IMR-90 (cell line): ENCODE data around the gene CALHM1. TPM values are rescaled to one million over a fixed set of nuclear protein-coding genes. Genes with fewer than 3 reads are reported as not detected.
A peak's percentile ranks its signal among the peaks of the same experiment; 100 is the strongest.

Experiments used
- ATAC-seq: fragments of 200-7000 bp; cut with Tn5 transposase; 2 replicates; pipeline ENCODE4 v1.9.1; 2020; ENCODE audit warnings: low read depth, mild to moderate bottlenecking, moderate library complexity
- BruUV-seq: library from RNA; stranded (reverse); fragments of 400-500 nt; replicated peaks from 2 replicates; lab custom pipeline; 2021; lab: Mats Ljungman, UMichigan
- CTCF ChIA-PET: fragments of 300-600 bp; formaldehyde crosslinking; extraction: SDS; loops from one replicate; lab custom pipeline; 2021; ENCODE audit warnings: antibody characterized with exemption; lab: Yijun Ruan, JAX
- POLR2A ChIA-PET: fragments of 300-600 bp; sonication (Branson Sonifier 250); formaldehyde crosslinking; loops from one replicate; lab custom pipeline; 2022; ENCODE audit warnings: antibody characterized with exemption; ENCODE audit not compliant: unreplicated experiment; lab: Charles Lee
- DNase-seq: peaks from one replicate; pipeline ENCODE4 v3.0.0; 2013
- H2AFZ ChIP-seq: replicated peaks from 2 replicates; pipeline ENCODE3; 2013; ENCODE audit warnings: low read length, mild to moderate bottlenecking; ENCODE audit not compliant: poor library complexity
- H2AK5ac ChIP-seq: 2 replicates; pipeline ENCODE4 v1.6.1; 2013; ENCODE audit warnings: low read depth, low read length, inconsistent platforms
- H2AK9ac ChIP-seq: replicated peaks from 2 replicates; pipeline ENCODE3; 2013; ENCODE audit warnings: mild to moderate bottlenecking, low read depth, low read length, moderate library complexity; ENCODE audit not compliant: poor library complexity
- H2BK120ac ChIP-seq: 2 replicates; pipeline ENCODE4 v1.6.1; 2013; ENCODE audit warnings: low read depth, low read length, inconsistent platforms
- H2BK15ac ChIP-seq: 3 replicates; pipeline ENCODE4 v1.6.1; 2013; ENCODE audit warnings: low read depth, low read length, inconsistent platforms
- H2BK20ac ChIP-seq: 2 replicates; pipeline ENCODE4 v1.6.1; 2013; ENCODE audit warnings: low read depth, mild to moderate bottlenecking, inconsistent platforms, low read length, moderate library complexity
- H2BK5ac ChIP-seq: 2 replicates; pipeline ENCODE4 v1.6.1; 2013; ENCODE audit warnings: mild to moderate bottlenecking, low read depth, low read length, inconsistent platforms; ENCODE audit not compliant: poor library complexity, severe bottlenecking
- H3K14ac ChIP-seq: replicated peaks from 2 replicates; pipeline ENCODE4 v1.6.1; 2013; ENCODE audit warnings: low read depth, low read length, inconsistent platforms
- H3K18ac ChIP-seq: 2 replicates; pipeline ENCODE4 v1.6.1; 2013; ENCODE audit warnings: low read depth, low read length, control low read depth
- H3K23ac ChIP-seq: 2 replicates; pipeline ENCODE4 v1.6.1; 2013; ENCODE audit warnings: low read depth, low read length, inconsistent platforms
- H3K27ac ChIP-seq: 2 replicates; pipeline ENCODE4 v1.5.1; 2013; ENCODE audit warnings: mild to moderate bottlenecking, control low read depth, low read length; ENCODE audit not compliant: insufficient read depth
- H3K27me3 ChIP-seq: 2 replicates; pipeline ENCODE4 v1.6.1; 2013; ENCODE audit warnings: low read length; ENCODE audit not compliant: control insufficient read depth, insufficient read depth
- H3K36me3 ChIP-seq: 2 replicates; pipeline ENCODE4 v1.6.1; 2013; ENCODE audit warnings: low read length, mixed read lengths; ENCODE audit not compliant: control insufficient read depth, insufficient read depth
- H3K4ac ChIP-seq: 2 replicates; pipeline ENCODE4 v1.6.1; 2013; ENCODE audit warnings: low read depth, low read length, inconsistent platforms
- H3K4me1 ChIP-seq: 2 replicates; pipeline ENCODE4 v1.6.1; 2013; ENCODE audit warnings: low read length, mixed read lengths; ENCODE audit not compliant: control insufficient read depth, insufficient read depth
- H3K4me2 ChIP-seq: 2 replicates; pipeline ENCODE4 v1.6.1; 2013; ENCODE audit warnings: low read depth, mild to moderate bottlenecking, control low read depth, low read length, moderate library complexity
- H3K4me3 ChIP-seq: 2 replicates; pipeline ENCODE4 v1.5.1; 2013; ENCODE audit warnings: low read depth, mild to moderate bottlenecking, control low read depth, low read length, moderate library complexity; ENCODE audit not compliant: insufficient read depth
- H3K56ac ChIP-seq: 2 replicates; pipeline ENCODE4 v1.6.1; 2013; ENCODE audit warnings: low read length, inconsistent platforms; ENCODE audit not compliant: insufficient read depth; ENCODE audit errors: extremely low read depth
- H3K79me1 ChIP-seq, 2 experiments: 2 replicates each; pipeline ENCODE4 v1.6.1; 2013; ENCODE audit warnings: low read length in 2 of 2, inconsistent platforms in 1 of 2, low read depth in 1 of 2
- H3K9ac ChIP-seq: 2 replicates; pipeline ENCODE4 v1.6.1; 2013; ENCODE audit warnings: low read depth, low read length, control low read depth
- H3K9me1 ChIP-seq: 2 replicates; pipeline ENCODE4 v1.6.1; 2013; ENCODE audit warnings: low read length, inconsistent platforms; ENCODE audit not compliant: insufficient read depth
- H3K9me3 ChIP-seq: 2 replicates; pipeline ENCODE4 v1.6.1; 2013; ENCODE audit warnings: low read length; ENCODE audit not compliant: control insufficient read depth, insufficient read depth
- H4K20me1 ChIP-seq: 2 replicates; pipeline ENCODE4 v1.6.1; 2013; ENCODE audit warnings: low read length, inconsistent platforms; ENCODE audit not compliant: insufficient read depth
- H4K5ac ChIP-seq: 2 replicates; pipeline ENCODE4 v1.6.1; 2013; ENCODE audit warnings: mild to moderate bottlenecking, low read depth, low read length, control low read depth
- H4K8ac ChIP-seq, 2 experiments: 2 replicates each; pipeline ENCODE4 v1.6.1; 2013; ENCODE audit warnings: low read depth in 2 of 2, low read length in 2 of 2, control low read depth in 1 of 2, inconsistent platforms in 1 of 2
- H4K91ac ChIP-seq: 2 replicates; pipeline ENCODE4 v1.6.1; 2013; ENCODE audit warnings: low read depth, low read length, inconsistent platforms; ENCODE audit not compliant: insufficient read depth
- BHLHE40 ChIP-seq: fragments of 150-350 bp; IDR thresholded peaks from 2 replicates; pipeline ENCODE4 v1.6.1; 2016; ENCODE audit warnings: mild to moderate bottlenecking, low read depth, low read length
- NFE2L2 ChIP-seq: fragments of 150-350 bp; IDR thresholded peaks from 2 replicates; pipeline ENCODE4 v1.6.1; 2016; ENCODE audit warnings: low read depth, mild to moderate bottlenecking, low read length
- POLR2A ChIP-seq: IDR thresholded peaks from 2 replicates; pipeline ENCODE4 v1.6.1; 2012; ENCODE audit warnings: mild to moderate bottlenecking, low read depth, low read length
- RAD21 ChIP-seq: IDR thresholded peaks from 2 replicates; pipeline ENCODE4 v1.6.1; 2012; ENCODE audit warnings: low read length, improper control_type of control experiment
- RCOR1 ChIP-seq: IDR thresholded peaks from 2 replicates; pipeline ENCODE4 v1.6.1; 2012; ENCODE audit warnings: mild to moderate bottlenecking, low read length, improper control_type of control experiment; ENCODE audit not compliant: insufficient replicate concordance
- WGBS, 2 experiments: methylation state at CpG; one replicate each; pipeline versions ENCODE4 v1.1.5 to v1.1.7; 2013; ENCODE audit warnings: missing lambda C conversion rate in 2 of 2; ENCODE audit not compliant: insufficient read length in 1 of 2; ENCODE audit errors: extremely low coverage in 2 of 2; 5-methylcytosine and 5-hydroxymethylcytosine counted together
- dilution Hi-C: fragments of 300-500 bp; cut with HindIII; formaldehyde crosslinking; loops from one replicate; pipeline ENCODE4 v1.14.3; 2018; ENCODE audit warnings: low sequenced_read_pairs; ENCODE audit not compliant: unreplicated experiment
- in situ Hi-C: fragments of 300-500 bp; cut with MboI; formaldehyde crosslinking; loops from 3 replicates; pipeline ENCODE4 v1.14.3; 2019; ENCODE audit warnings: low sequenced_read_pairs, inconsistent platforms, mixed read lengths
- intact Hi-C: fragments of 100-400 bp; cut with micrococcal nuclease; formaldehyde crosslinking; loops from 2 replicates; pipeline ENCODE4 v1.10.0; 2022
- polyA plus RNA-seq, 3 experiments: library from polyadenylated mRNA; depleted of rRNA; stranded (reverse); fragments of >200 nt; gene quantifications; 2 replicates each; pipeline ENCODE4 v1.2.3, GENCODE V29; 2012; ENCODE audit warnings: low replicate concordance in 1 of 3
- total RNA-seq: library from RNA; depleted of rRNA; stranded (reverse); fragments of >200 nt; gene quantifications from 2 replicates; pipeline ENCODE4 v1.2.3, GENCODE V29; 2012

Gene CALHM1
- total and polyA plus RNA-seq, 2 of the 4 experiments (the other 2 are of a cell fraction): not detected

DNA sequence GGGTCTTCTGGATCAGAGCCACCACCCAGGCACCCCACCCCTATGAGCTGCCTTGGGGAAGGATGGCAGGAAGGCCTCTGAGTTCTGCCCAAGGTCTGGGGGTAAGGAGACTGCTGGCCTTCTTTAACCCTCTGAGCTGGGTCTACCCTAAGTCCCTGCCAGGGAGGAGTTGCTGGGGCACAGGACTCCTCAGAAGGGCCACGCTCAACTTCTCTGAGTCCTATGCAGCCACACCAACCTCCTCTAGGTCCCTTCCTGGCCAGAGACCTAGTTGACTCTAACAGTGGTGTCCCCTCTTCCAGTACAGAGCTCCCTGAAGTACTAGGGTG lies 32.2 kb upstream of the CALHM1 start:
- H3K9me1 ChIP-seq: peaks cover 9% of the 10 kb centered on the region; the same call in 1 of the 2 replicates
- ChIA-PET POLR2A (interaction anchor here (0.6 kb wide), 1 partner anchor 98 kb away, joined by 5 read pairs; no protein-coding TSS in a partner anchor), CTCF (no interaction called here)
- peak overlapping the region; percentile 59 for H2AFZ ChIP-seq
- intact Hi-C loops (no loop called here), in situ Hi-C loops (loop anchor here (10.0 kb wide), 1 partner anchor 194 kb away; no protein-coding TSS in a partner anchor), dilution Hi-C loops (no loop called here)
- no peaks in the 10 kb centered on the region for H3K79me1 ChIP-seq
- no peak overlapping the region for H3K27ac ChIP-seq
- H2BK120ac ChIP-seq: no peak overlapping the region
- no peak overlapping the region for H2BK5ac ChIP-seq
- H2AK5ac ChIP-seq: peak overlapping the region; percentile 56; the same call in 1 of the 2 replicates
- 0 out of 2 replicates have a peak overlapping the region, but pooled peaks have one; percentile 18 for H3K4ac ChIP-seq
- H3K9me3 ChIP-seq: no peaks in the 10 kb centered on the region
- WGBS, 2 experiments: no CpG with 5 or more reads among the region's 1 CpG
- H4K91ac ChIP-seq: no peak overlapping the region
- no peak overlapping the region; the same call in 1 of the 2 replicates for H2BK20ac ChIP-seq
- H3K4me1 ChIP-seq: peaks cover 19% of the 10 kb centered on the region
- no peak overlapping the region for H4K5ac ChIP-seq
- ATAC-seq (no peak), DNase-seq (no peak)
- TF ChIP-seq RCOR1: no peak
- TF ChIP-seq POLR2A: no peak
- no peak for TF ChIP-seq RAD21
- TF ChIP-seq NFE2L2: no peak
- no peak for TF ChIP-seq BHLHE40
- no peaks in the 10 kb centered on the region for H3K36me3 ChIP-seq
- no peak overlapping the region for H2AK9ac ChIP-seq
- no peak overlapping the region for H3K56ac ChIP-seq
- BruUV-seq: no TSS peak
- peaks cover 16% of the 10 kb centered on the region; the same call in 1 of the 2 replicates for H4K20me1 ChIP-seq
- H2BK15ac ChIP-seq: 0 out of 3 replicates have a peak overlapping the region, but pooled peaks have one; percentile 48
- peaks cover 54% of the 10 kb centered on the region for H3K27me3 ChIP-seq
- no peak overlapping the region for H3K4me3 ChIP-seq
- no peak overlapping the region for H4K8ac ChIP-seq
- H3K14ac ChIP-seq: no peak overlapping the region
- no peak overlapping the region for H3K18ac ChIP-seq
- H3K9ac ChIP-seq: no peak overlapping the region
- no peak overlapping the region for H3K4me2 ChIP-seq
- no peak overlapping the region; the same call in 1 of the 2 replicates for H3K23ac ChIP-seq
